CD14-positive monocyte (primary cell): ENCODE measurements around the gene DCUN1D3. TPM values are rescaled to one million over a fixed set of nuclear protein-coding genes. Genes with fewer than 3 reads are reported as not detected.

Experiments
- DNase-seq, 3 donors: peaks; one replicate each; pipeline ENCODE4 v3.0.0-alpha.2; 2011 to 2022
- H2AFZ ChIP-seq: 2 replicates; pipeline ENCODE4 v1.6.0; 2012; ENCODE audit warnings: mild to moderate bottlenecking, low read depth, low read length, inconsistent platforms; ENCODE audit not compliant: insufficient read depth, poor library complexity, severe bottlenecking
- H3K27ac ChIP-seq, 2 donors: 1 replicate in 1 of 2; 2 replicates in 1 of 2; pipeline ENCODE4 v1.5.1; 2012 to 2013; ENCODE audit warnings: low read length in 2 of 2, control low read depth in 1 of 2, inconsistent platforms in 1 of 2, low read depth in 1 of 2, mild to moderate bottlenecking in 1 of 2
- H3K27me3 ChIP-seq, 2 donors: one replicate each; pipeline versions ENCODE4 v1.6.0 to v1.6.1; 2011 to 2013; ENCODE audit warnings: low read length in 2 of 2; ENCODE audit not compliant: control insufficient read depth in 2 of 2, insufficient read depth in 2 of 2
- H3K36me3 ChIP-seq, 2 donors: replicated peaks in 1 of 2; 1 replicate in 1 of 2; 2 replicates in 1 of 2; pipeline versions ENCODE4 v1.5.1 to v1.6.1; 2012 to 2013; ENCODE audit warnings: low read length in 2 of 2, control low read depth in 1 of 2, inconsistent platforms in 1 of 2, mild to moderate bottlenecking in 1 of 2; ENCODE audit not compliant: insufficient read depth in 2 of 2, control insufficient read depth in 1 of 2
- H3K4me1 ChIP-seq, 2 donors: 1 replicate in 1 of 2; 2 replicates in 1 of 2; pipeline versions ENCODE4 v1.5.1 to v1.6.1; 2012 to 2013; ENCODE audit warnings: low read length in 2 of 2, control low read depth in 1 of 2, inconsistent platforms in 1 of 2, mild to moderate bottlenecking in 1 of 2, moderate library complexity in 1 of 2; ENCODE audit not compliant: insufficient read depth in 2 of 2, control insufficient read depth in 1 of 2
- H3K4me2 ChIP-seq: replicated peaks from 2 replicates; pipeline ENCODE3; 2012; ENCODE audit warnings: low read length, moderate library complexity, mild to moderate bottlenecking; ENCODE audit not compliant: poor library complexity, severe bottlenecking; ENCODE audit errors: extremely low read depth
- H3K4me3 ChIP-seq, 3 experiments: fragments of 200-600 bp in 1 of 3; sonication (generic) in 1 of 3; replicated peaks in 1 of 3; 1 replicate in 2 of 3; 2 replicates in 1 of 3; pipeline ENCODE4 v1.5.1; 2011 to 2013; ENCODE audit warnings: low read length in 3 of 3, mild to moderate bottlenecking in 3 of 3, control low read depth in 2 of 3, low read depth in 2 of 3, inconsistent platforms in 1 of 3, moderate library complexity in 1 of 3
- H3K79me2 ChIP-seq: 2 replicates; pipeline ENCODE4 v1.6.0; 2012; ENCODE audit warnings: mild to moderate bottlenecking, control low read depth, inconsistent platforms, low read length, moderate library complexity; ENCODE audit not compliant: insufficient read depth
- H3K9ac ChIP-seq: 2 replicates; pipeline ENCODE4 v1.6.0; 2017; ENCODE audit warnings: low read length, mild to moderate bottlenecking; ENCODE audit not compliant: insufficient read depth, poor library complexity, severe bottlenecking
- H3K9me3 ChIP-seq, 2 donors: replicated peaks in 1 of 2; 1 replicate in 1 of 2; 2 replicates in 1 of 2; pipeline versions ENCODE4 v1.5.1 to v1.6.1; 2012 to 2013; ENCODE audit warnings: low read length in 2 of 2, control low read depth in 1 of 2; ENCODE audit not compliant: control insufficient read depth in 1 of 2, insufficient read depth in 1 of 2
- H4K20me1 ChIP-seq: 2 replicates; pipeline ENCODE4 v1.6.0; 2012; ENCODE audit warnings: mild to moderate bottlenecking, low read length, control low read depth, moderate library complexity; ENCODE audit not compliant: insufficient read depth
- H3K27ac Mint-ChIP-seq, 7 donors: one replicate each; pipeline ENCODE4 v1.8.0; 2020; ENCODE audit warnings: mild to moderate bottlenecking in 7 of 7, mixed read lengths in 7 of 7, moderate library complexity in 6 of 7, inconsistent platforms in 2 of 7
- H3K27me3 Mint-ChIP-seq, 3 donors: one replicate each; pipeline ENCODE4 v1.8.0; 2021 to 2022; ENCODE audit warnings: low read depth in 3 of 3, mild to moderate bottlenecking in 3 of 3, mixed read lengths in 3 of 3, moderate library complexity in 3 of 3, inconsistent platforms in 1 of 3
- H3K36me3 Mint-ChIP-seq, 2 donors: one replicate each; pipeline ENCODE4 v1.8.0; 2020; ENCODE audit warnings: mixed read lengths in 2 of 2, inconsistent platforms in 1 of 2, mild to moderate bottlenecking in 1 of 2
- H3K4me1 Mint-ChIP-seq: one replicate; pipeline ENCODE4 v1.8.0; 2020; ENCODE audit warnings: mild to moderate bottlenecking, mixed read lengths
- H3K4me3 Mint-ChIP-seq, 2 donors: one replicate each; pipeline ENCODE4 v1.8.0; 2020; ENCODE audit warnings: mild to moderate bottlenecking in 2 of 2, mixed read lengths in 2 of 2, moderate library complexity in 1 of 2
- H3K9me3 Mint-ChIP-seq, 7 donors: one replicate each; pipeline ENCODE4 v1.8.0; 2020 to 2022; ENCODE audit warnings: mixed read lengths in 7 of 7, mild to moderate bottlenecking in 6 of 7, moderate library complexity in 6 of 7, inconsistent platforms in 2 of 7
- WGBS: methylation state at CpG from one replicate; pipeline ENCODE4 v1.1.5; 2013; ENCODE audit warnings: missing lambda C conversion rate; ENCODE audit not compliant: insufficient coverage; 5-methylcytosine and 5-hydroxymethylcytosine counted together
- intact Hi-C, 2 donors: fragments of 100-400 bp; cut with micrococcal nuclease; formaldehyde crosslinking; loops; one replicate each; pipeline versions ENCODE4 v1.15.0 to v1.15.1; 2023
- polyA plus RNA-seq, 3 donors: library from polyadenylated mRNA; depleted of rRNA in 1 of 3; unstranded in 2 of 3; stranded (reverse) in 1 of 3; fragments of 300-500 nt in 2 of 3; fragments of >200 nt in 1 of 3; fragmentation: Illumina TruSeq in 2 of 3; gene quantifications; 1 replicate in 2 of 3; 2 replicates in 1 of 3; pipeline ENCODE4 v1.2.3, GENCODE V29; 2012 to 2021
- TF ChIP-seq, protein P1 (sequence below): fragments of 200-600 bp; IDR thresholded peaks from one replicate; pipeline ENCODE4 v1.8.0; 2022; ENCODE audit warnings: antibody characterized with exemption, mild to moderate bottlenecking

DCUN1D3 gene
- polyA plus RNA-seq, 3 donors = 1.0 to 3.4 (median 1.3) TPM

DNA sequence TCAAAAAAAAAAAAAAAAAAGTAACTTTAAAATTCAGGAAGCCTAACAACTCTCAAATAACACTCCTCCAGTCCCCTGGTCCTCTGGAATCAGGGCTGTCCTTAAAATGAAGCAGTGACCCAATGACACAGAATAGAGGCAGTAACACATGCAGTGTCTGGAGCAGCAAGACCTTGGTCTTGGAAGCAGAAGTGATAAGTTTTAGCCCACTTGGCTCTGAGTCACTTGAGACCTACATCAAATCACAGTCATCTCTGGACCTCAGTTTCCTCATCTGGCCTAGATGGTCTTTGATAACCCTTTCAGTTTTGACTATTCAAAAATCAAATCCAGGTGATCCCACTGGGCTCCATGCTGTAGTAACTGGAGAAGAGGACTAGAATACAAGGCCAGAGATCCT is 39.5 kb upstream of the DCUN1D3 start:
- no peak overlapping the region for H3K4me3 Mint-ChIP-seq
- DNase-seq = no peak
- no peaks in the 10 kb centered on the region for H3K36me3 ChIP-seq
- no peaks in the 10 kb centered on the region for H3K79me2 ChIP-seq
- no peak overlapping the region for H3K4me2 ChIP-seq
- intact Hi-C loops = loop anchor here in 1 of 2 donors (10.0 kb wide), 1 partner anchor 75 kb away; no protein-coding TSS in a partner anchor
- H3K27me3 ChIP-seq = no peaks in the 10 kb centered on the region
- peaks cover 15% of the 10 kb centered on the region for H3K4me1 Mint-ChIP-seq
- no peak overlapping the region for H3K9ac ChIP-seq
- H3K9me3 Mint-ChIP-seq = no peaks in the 10 kb centered on the region
- no peaks in the 10 kb centered on the region for H3K36me3 Mint-ChIP-seq
- H3K27ac ChIP-seq = no peak overlapping the region
- peaks cover 9 to 17% of the 10 kb centered on the region in 2 donors for H3K4me1 ChIP-seq
- no peak overlapping the region for H3K27ac Mint-ChIP-seq
- TF ChIP-seq, protein P1, sequence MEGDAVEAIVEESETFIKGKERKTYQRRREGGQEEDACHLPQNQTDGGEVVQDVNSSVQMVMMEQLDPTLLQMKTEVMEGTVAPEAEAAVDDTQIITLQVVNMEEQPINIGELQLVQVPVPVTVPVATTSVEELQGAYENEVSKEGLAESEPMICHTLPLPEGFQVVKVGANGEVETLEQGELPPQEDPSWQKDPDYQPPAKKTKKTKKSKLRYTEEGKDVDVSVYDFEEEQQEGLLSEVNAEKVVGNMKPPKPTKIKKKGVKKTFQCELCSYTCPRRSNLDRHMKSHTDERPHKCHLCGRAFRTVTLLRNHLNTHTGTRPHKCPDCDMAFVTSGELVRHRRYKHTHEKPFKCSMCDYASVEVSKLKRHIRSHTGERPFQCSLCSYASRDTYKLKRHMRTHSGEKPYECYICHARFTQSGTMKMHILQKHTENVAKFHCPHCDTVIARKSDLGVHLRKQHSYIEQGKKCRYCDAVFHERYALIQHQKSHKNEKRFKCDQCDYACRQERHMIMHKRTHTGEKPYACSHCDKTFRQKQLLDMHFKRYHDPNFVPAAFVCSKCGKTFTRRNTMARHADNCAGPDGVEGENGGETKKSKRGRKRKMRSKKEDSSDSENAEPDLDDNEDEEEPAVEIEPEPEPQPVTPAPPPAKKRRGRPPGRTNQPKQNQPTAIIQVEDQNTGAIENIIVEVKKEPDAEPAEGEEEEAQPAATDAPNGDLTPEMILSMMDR = no peak
- no peak overlapping the region for H3K4me3 ChIP-seq
- H4K20me1 ChIP-seq = no peaks in the 10 kb centered on the region
- peaks cover 1 to 8% (median 2%) of the 10 kb centered on the region in 3 donors for H3K27me3 Mint-ChIP-seq
- H2AFZ ChIP-seq = no peak overlapping the region
- no peaks in the 10 kb centered on the region for H3K9me3 ChIP-seq

DNA sequence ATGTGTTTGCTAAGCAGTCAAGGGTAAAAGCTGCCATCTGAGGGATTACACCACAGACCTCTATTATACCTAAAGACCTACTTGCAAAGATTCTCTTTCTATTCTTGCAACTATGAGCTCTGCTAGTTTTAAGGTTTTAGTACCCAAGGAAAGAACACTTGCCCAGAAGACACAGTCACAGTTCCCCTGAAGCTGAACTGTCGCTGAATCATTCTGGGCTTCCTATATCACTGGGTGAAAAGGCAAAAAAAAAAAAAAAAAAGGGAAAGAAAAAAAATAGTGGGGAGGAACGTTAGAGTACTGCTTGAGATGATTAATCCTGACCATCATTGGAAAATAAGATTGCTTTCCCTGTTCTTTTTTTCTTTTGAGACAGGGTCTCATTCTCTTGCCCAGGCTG is 38.3 kb upstream of the DCUN1D3 start:
- Mint-ChIP-seq H3K27ac (peak overlapping the region in 1 of 7 donors; percentile 30), H3K27me3 (peaks cover 1 to 8% (median 2%) of the 10 kb centered on the region in 3 donors), H3K9me3 (no peaks in the 10 kb centered on the region), H3K4me3 (no peak overlapping the region), H3K4me1 (peaks cover 11% of the 10 kb centered on the region), H3K36me3 (no peaks in the 10 kb centered on the region)
- TF ChIP-seq, protein P1 = no peak
- Histone ChIP-seq H3K79me2 (no peaks in the 10 kb centered on the region), H3K4me3 (no peak overlapping the region), H3K4me2 (no peak overlapping the region), H3K4me1 (peaks cover 9 to 17% of the 10 kb centered on the region in 2 donors), H3K9ac (no peak overlapping the region), H3K27me3 (no peaks in the 10 kb centered on the region), H3K27ac (no peak overlapping the region), H3K9me3 (no peaks in the 10 kb centered on the region), H2AFZ (no peak overlapping the region), H4K20me1 (no peaks in the 10 kb centered on the region), H3K36me3 (no peaks in the 10 kb centered on the region)
- DNase-seq = peak in 2 of 3 donors; percentile 9 to 14
- intact Hi-C loops = loop anchor here in 1 of 2 donors (10.0 kb wide), 1 partner anchor 74 kb away; no protein-coding TSS in a partner anchor
- WGBS = no CpG with 5 or more reads among the region's 2 CpGs
